ENCODE data around the gene AKR1E2.
"Not testable (repeated sequence)": the region's sequence is repeated elsewhere in the genome, so short reads cannot be mapped to it uniquely, and the experiment has no call there.

The AKR1E2 gene

GRCh38 chr10:4810092-4810491 lies 15.9 kb upstream of the AKR1E2 start:
- no peak for DNase-seq (ENCODE audit: low read depth)
- no peak overlapping the region for H3K4me3 ChIP-seq (ENCODE audit: low read depth, low read length)
- TF ChIP-seq CTCF (IDR thresholded peaks at IDR 0.05; ENCODE audit: insufficient read depth, low read depth, low read length, missing control alignments), result no peak

GRCh38 chr10:4812046-4812445 lies 14.0 kb upstream of the AKR1E2 start:
- no peak for TF ChIP-seq CTCF (IDR thresholded peaks at IDR 0.05; ENCODE audit: insufficient read depth, low read depth, low read length, missing control alignments)
- H3K4me3 ChIP-seq (ENCODE audit: low read depth, low read length), result no peak overlapping the region
- DNase-seq (ENCODE audit: low read depth), result no peak

DNA sequence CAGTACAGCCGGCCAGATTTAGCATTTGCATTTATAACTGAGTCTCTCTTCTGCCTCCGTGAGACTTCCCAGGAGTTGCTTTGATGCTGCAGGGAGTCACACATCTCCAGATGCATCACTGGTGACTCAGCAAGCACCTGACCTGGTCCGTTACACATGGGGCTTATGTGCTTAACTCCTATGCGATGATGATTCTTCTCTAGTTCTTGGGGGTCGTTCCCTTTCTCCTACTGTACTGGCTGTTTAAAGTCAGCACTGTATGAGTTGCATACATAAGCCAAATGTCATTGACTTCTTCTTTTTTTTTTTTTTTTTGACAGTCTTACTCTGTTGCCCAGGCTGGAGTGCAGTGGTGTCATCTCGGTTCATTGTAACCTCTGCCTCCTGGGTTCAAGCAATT lies 13.0 kb upstream of the AKR1E2 start:
- no peak for TF ChIP-seq CTCF (IDR thresholded peaks at IDR 0.05; ENCODE audit: insufficient read depth, low read depth, low read length, missing control alignments)
- H3K4me3 ChIP-seq (ENCODE audit: low read depth, low read length), result no peak overlapping the region
- DNase-seq (ENCODE audit: low read depth), result no peak

GRCh38 chr10:4813496-4813895 lies 12.5 kb upstream of the AKR1E2 start:
- H3K4me3 ChIP-seq (ENCODE audit: low read depth, low read length), result no peak overlapping the region
- TF ChIP-seq CTCF (IDR thresholded peaks at IDR 0.05; ENCODE audit: insufficient read depth, low read depth, low read length, missing control alignments), result no peak
- no peak for DNase-seq (ENCODE audit: low read depth)

DNA sequence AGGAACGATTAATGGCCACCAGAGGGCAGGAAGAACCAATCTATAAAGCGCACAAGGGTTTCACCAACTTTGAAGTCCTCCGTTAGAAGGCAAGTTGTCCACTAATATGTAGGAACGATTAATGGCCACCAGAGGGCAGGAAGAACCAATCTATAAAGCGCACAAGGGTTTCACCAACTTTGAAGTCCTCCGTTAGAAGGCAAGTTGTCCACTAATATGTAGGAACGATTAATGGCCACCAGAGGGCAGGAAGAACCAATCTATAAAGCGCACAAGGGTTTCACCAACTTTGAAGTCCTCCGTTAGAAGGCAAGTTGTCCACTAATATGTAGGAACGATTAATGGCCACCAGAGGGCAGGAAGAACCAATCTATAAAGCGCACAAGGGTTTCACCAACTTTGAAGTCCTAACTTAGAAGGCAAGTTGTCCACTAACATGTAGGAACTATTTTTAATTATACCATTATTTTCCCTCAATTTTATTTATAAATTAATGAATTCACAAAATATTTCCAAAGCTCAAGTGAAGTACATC lies 10.3 kb upstream of the AKR1E2 start:
- not testable (repeated sequence) for H3K4me3 ChIP-seq (ENCODE audit: low read depth, low read length); DNase-seq (ENCODE audit: low read depth)

DNA sequence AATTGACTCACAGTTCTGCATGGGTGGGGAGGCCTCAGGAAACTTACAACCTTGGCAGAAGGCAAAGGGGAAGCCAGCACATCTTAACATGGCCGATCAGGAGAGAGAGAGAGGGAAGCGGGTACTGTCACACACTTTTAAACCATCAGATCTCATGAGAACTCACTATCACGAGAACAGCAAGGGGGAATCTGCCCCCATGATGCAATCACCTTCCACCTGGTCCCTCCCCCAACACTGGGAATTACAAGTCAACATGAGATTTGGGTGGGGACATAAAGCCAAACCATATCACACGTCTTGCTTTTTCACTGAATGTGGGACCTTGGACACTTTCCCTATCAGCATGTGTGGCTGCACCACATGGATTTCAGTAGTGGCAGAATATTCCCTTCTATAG lies 9.0 kb upstream of the AKR1E2 start:
- no peak for DNase-seq (ENCODE audit: low read depth)
- TF ChIP-seq CTCF (IDR thresholded peaks at IDR 0.05; ENCODE audit: insufficient read depth, low read depth, low read length, missing control alignments), result no peak
- H3K4me3 ChIP-seq (ENCODE audit: low read depth, low read length), result no peak overlapping the region

- no peak for TF ChIP-seq CTCF (IDR thresholded peaks at IDR 0.05; ENCODE audit: insufficient read depth, low read depth, low read length, missing control alignments)
- H3K4me3 ChIP-seq (ENCODE audit: low read depth, low read length), result no peak overlapping the region
- DNase-seq (ENCODE audit: low read depth), result no peak
These were observed 6.9 kb upstream of the AKR1E2 start for GRCh38 chr10:4819067-4819466.
